ENCODE results near the gene GRID1. TPM values are rescaled to one million over a fixed set of nuclear protein-coding genes. Genes with fewer than 3 reads are reported as not detected.

GRID1 gene
- total RNA-seq, 1 experiment from 2014 or later, result 0.37 TPM

DNA sequence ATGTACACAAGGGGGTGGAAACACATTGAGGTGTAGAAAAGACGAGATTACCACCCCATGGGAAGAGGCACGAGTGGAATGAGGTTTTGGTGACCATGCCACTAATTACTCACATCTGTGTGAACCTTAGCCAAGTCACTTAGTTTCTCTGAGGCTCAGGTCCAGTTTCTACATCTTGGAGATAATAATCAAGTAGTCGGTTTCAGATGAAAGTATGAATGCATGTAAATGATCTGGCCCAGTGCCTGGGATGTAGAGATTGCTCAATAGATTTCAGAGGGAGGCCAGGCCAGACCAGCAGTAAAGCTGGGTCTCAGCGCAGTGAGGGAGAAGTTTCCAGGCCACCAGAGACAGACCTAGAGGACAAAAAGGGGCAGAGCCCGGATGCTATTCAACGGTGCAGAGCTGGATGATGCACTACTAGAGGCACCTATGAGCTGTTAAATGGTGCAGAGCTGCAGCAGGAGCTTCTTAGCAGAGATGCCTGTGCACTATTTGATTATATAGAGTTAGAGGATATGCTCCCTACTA lies 725.1 kb downstream of the GRID1 start (continued):
- TF ChIP-seq ZNF219 (CRISPR knock-in tag; IDR thresholded peaks at IDR 0.05; ENCODE audit: borderline replicate concordance) (no peak), IRF2 (CRISPR knock-in tag; IDR thresholded peaks at IDR 0.05; ENCODE audit: borderline replicate concordance, low read depth) (no peak), FOXJ3 (CRISPR knock-in tag; IDR thresholded peaks at IDR 0.05; ENCODE audit: borderline replicate concordance) (no peak), MXD4 (CRISPR knock-in tag; IDR thresholded peaks at IDR 0.05; ENCODE audit: borderline replicate concordance) (no peak), PRRX2 (CRISPR knock-in tag; IDR thresholded peaks at IDR 0.05) (no peak)
- TF ChIP-seq, protein P1, sequence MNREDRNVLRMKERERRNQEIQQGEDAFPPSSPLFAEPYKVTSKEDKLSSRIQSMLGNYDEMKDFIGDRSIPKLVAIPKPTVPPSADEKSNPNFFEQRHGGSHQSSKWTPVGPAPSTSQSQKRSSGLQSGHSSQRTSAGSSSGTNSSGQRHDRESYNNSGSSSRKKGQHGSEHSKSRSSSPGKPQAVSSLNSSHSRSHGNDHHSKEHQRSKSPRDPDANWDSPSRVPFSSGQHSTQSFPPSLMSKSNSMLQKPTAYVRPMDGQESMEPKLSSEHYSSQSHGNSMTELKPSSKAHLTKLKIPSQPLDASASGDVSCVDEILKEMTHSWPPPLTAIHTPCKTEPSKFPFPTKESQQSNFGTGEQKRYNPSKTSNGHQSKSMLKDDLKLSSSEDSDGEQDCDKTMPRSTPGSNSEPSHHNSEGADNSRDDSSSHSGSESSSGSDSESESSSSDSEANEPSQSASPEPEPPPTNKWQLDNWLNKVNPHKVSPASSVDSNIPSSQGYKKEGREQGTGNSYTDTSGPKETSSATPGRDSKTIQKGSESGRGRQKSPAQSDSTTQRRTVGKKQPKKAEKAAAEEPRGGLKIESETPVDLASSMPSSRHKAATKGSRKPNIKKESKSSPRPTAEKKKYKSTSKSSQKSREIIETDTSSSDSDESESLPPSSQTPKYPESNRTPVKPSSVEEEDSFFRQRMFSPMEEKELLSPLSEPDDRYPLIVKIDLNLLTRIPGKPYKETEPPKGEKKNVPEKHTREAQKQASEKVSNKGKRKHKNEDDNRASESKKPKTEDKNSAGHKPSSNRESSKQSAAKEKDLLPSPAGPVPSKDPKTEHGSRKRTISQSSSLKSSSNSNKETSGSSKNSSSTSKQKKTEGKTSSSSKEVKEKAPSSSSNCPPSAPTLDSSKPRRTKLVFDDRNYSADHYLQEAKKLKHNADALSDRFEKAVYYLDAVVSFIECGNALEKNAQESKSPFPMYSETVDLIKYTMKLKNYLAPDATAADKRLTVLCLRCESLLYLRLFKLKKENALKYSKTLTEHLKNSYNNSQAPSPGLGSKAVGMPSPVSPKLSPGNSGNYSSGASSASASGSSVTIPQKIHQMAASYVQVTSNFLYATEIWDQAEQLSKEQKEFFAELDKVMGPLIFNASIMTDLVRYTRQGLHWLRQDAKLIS (CRISPR knock-in tag; IDR thresholded peaks at IDR 0.05; ENCODE audit: borderline replicate concordance), result no peak
- TF ChIP-seq, protein P2, sequence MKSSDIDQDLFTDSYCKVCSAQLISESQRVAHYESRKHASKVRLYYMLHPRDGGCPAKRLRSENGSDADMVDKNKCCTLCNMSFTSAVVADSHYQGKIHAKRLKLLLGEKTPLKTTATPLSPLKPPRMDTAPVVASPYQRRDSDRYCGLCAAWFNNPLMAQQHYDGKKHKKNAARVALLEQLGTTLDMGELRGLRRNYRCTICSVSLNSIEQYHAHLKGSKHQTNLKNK (CRISPR knock-in tag; IDR thresholded peaks at IDR 0.05), result no peak

DNA sequence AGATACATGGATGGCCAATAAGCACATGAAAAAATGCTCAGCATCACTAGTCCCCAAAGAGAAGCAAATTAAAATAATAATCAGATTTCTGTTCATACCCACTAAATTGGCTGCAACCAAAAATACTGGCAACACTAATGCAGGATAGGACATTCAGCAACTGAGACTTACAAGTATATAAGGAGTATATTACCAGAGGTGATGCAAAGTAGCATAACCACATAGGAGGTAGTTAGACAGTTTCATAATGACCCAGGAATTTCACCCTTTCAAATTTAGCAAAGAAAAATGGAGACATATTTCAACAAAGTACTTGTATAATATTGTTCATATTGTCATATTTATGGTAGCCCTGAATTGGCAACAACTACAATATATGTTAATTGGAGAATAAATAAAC lies 727.8 kb downstream of the GRID1 start:
- DNase-seq (ENCODE audit: low spot score) (no peak), ATAC-seq (no peak)
- H3K9me3 Mint-ChIP-seq, result no peaks in the 10 kb centered on the region
- no peak overlapping the region for H3K27ac Mint-ChIP-seq
- TF ChIP-seq GABPB1 (CRISPR knock-in tag; IDR thresholded peaks at IDR 0.05) (no peak), ZNF138 (CRISPR knock-in tag; conservative IDR thresholded peaks at IDR 0.05) (no peak), PRRX2 (CRISPR knock-in tag; IDR thresholded peaks at IDR 0.05) (no peak), GTF2I (CRISPR knock-in tag; conservative IDR thresholded peaks at IDR 0.05) (no peak)
- TF ChIP-seq, protein P3, sequence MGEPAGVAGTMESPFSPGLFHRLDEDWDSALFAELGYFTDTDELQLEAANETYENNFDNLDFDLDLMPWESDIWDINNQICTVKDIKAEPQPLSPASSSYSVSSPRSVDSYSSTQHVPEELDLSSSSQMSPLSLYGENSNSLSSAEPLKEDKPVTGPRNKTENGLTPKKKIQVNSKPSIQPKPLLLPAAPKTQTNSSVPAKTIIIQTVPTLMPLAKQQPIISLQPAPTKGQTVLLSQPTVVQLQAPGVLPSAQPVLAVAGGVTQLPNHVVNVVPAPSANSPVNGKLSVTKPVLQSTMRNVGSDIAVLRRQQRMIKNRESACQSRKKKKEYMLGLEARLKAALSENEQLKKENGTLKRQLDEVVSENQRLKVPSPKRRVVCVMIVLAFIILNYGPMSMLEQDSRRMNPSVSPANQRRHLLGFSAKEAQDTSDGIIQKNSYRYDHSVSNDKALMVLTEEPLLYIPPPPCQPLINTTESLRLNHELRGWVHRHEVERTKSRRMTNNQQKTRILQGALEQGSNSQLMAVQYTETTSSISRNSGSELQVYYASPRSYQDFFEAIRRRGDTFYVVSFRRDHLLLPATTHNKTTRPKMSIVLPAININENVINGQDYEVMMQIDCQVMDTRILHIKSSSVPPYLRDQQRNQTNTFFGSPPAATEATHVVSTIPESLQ (CRISPR knock-in tag; IDR thresholded peaks at IDR 0.05), result no peak
- TF ChIP-seq, protein P4, sequence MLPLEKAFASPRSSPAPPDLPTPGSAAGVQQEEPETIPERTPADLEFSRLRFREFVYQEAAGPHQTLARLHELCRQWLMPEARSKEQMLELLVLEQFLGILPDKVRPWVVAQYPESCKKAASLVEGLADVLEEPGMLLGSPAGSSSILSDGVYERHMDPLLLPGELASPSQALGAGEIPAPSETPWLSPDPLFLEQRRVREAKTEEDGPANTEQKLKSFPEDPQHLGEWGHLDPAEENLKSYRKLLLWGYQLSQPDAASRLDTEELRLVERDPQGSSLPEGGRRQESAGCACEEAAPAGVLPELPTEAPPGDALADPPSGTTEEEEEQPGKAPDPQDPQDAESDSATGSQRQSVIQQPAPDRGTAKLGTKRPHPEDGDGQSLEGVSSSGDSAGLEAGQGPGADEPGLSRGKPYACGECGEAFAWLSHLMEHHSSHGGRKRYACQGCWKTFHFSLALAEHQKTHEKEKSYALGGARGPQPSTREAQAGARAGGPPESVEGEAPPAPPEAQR (CRISPR knock-in tag; IDR thresholded peaks at IDR 0.05), result no peak
- H3K36me3 Mint-ChIP-seq, result no peaks in the 10 kb centered on the region
- no peak overlapping the region for H3K4me3 Mint-ChIP-seq
- H3K4me1 Mint-ChIP-seq, result no peaks in the 10 kb centered on the region
- CTCF ChIA-PET, result no interaction called here
- POLR2A ChIA-PET, result no interaction called here
- no peaks in the 10 kb centered on the region; the same call in 1 of the 2 replicates for H3K27me3 Mint-ChIP-seq (ENCODE audit: low read depth)

DNA sequence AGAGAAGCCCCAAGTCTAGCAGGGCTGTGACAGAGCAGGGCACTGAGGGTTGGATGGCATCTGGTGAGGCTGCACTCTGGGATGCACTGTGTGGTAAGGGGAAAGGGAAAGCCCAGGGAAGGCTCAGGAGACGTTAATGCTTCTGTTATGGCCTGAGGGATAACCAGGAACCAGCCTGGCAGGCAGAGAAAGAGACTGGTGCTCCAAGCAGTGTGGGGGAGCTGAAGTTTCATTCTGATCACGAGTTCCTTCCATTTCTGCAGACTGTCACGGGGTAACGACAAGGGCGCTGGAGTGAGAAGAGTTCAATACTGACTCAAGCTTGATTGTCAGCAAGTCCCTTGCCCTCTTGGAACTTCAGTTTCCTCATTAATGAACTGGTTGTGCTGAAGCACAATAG lies 730.9 kb downstream of the GRID1 start:
- Mint-ChIP-seq H3K27me3 (ENCODE audit: low read depth) (no peaks in the 10 kb centered on the region; the same call in 1 of the 2 replicates), H3K4me3 (no peak overlapping the region), H3K27ac (no peak overlapping the region), H3K9me3 (no peaks in the 10 kb centered on the region), H3K36me3 (no peaks in the 10 kb centered on the region), H3K4me1 (no peaks in the 10 kb centered on the region)
- ATAC-seq (no peak), DNase-seq (ENCODE audit: low spot score) (no peak)
- ChIA-PET CTCF (no interaction called here), POLR2A (no interaction called here)
- TF ChIP-seq OVOL2 (CRISPR knock-in tag; IDR thresholded peaks at IDR 0.05; ENCODE audit: borderline replicate concordance), result no peak
- TF ChIP-seq, protein P3 (CRISPR knock-in tag; IDR thresholded peaks at IDR 0.05), result no peak
- TF ChIP-seq ZNF317 (CRISPR knock-in tag; IDR thresholded peaks at IDR 0.05; ENCODE audit: borderline replicate concordance, low read depth), result no peak
- TF ChIP-seq PRRX2 (CRISPR knock-in tag; IDR thresholded peaks at IDR 0.05), result no peak
- TF ChIP-seq, protein P5, sequence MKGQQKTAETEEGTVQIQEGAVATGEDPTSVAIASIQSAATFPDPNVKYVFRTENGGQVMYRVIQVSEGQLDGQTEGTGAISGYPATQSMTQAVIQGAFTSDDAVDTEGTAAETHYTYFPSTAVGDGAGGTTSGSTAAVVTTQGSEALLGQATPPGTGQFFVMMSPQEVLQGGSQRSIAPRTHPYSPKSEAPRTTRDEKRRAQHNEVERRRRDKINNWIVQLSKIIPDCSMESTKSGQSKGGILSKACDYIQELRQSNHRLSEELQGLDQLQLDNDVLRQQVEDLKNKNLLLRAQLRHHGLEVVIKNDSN (CRISPR knock-in tag; IDR thresholded peaks at IDR 0.05), result no peak
- TF ChIP-seq, protein P4 (CRISPR knock-in tag; IDR thresholded peaks at IDR 0.05), result no peak
- no peak for TF ChIP-seq NFATC4 (CRISPR knock-in tag; IDR thresholded peaks at IDR 0.05)
- TF ChIP-seq, protein P6, sequence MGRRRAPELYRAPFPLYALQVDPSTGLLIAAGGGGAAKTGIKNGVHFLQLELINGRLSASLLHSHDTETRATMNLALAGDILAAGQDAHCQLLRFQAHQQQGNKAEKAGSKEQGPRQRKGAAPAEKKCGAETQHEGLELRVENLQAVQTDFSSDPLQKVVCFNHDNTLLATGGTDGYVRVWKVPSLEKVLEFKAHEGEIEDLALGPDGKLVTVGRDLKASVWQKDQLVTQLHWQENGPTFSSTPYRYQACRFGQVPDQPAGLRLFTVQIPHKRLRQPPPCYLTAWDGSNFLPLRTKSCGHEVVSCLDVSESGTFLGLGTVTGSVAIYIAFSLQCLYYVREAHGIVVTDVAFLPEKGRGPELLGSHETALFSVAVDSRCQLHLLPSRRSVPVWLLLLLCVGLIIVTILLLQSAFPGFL (CRISPR knock-in tag; IDR thresholded peaks at IDR 0.05; ENCODE audit: borderline replicate concordance), result no peak
- no peak for TF ChIP-seq ZNF423 (CRISPR knock-in tag; IDR thresholded peaks at IDR 0.05)

All from WTC11 (cell line).